OCI-M2 (cell line): ENCODE measurements around the gene MYOZ3.

Experiments
- DNase-seq: peaks from one replicate; lab custom pipeline; 2025; ENCODE audit not compliant: unreplicated experiment; lab: John Stamatoyannopoulos, UW

The MYOZ3 gene, protein sequence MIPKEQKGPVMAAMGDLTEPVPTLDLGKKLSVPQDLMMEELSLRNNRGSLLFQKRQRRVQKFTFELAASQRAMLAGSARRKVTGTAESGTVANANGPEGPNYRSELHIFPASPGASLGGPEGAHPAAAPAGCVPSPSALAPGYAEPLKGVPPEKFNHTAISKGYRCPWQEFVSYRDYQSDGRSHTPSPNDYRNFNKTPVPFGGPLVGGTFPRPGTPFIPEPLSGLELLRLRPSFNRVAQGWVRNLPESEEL

DNA sequence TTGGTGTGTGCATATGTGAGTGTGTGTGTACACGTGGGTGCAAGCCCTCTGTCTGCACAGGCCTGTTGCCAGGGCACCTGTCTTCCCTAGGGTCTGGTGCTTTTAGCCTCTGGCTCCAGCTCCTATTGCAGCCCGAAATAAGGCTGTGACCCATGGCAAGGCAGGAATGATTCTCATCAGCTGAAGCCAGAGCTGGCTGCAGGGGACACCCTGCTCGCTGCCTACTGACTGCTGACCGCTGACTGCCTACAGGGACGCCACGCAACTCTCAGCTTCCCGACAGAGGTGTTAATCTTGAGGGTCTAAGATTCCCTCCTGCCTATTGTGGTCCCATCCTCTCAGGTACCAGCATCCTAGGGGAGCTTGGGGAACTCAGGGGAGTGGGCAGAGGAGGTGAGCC lies at the start of gene MYOZ3:
MYOZ3 (plus strand) TSS at position 166 of the 400 bp plus-strand sequence. CDS start 1,691 bp downstream, outside the sequence.
- DNase-seq = no peak

DNA sequence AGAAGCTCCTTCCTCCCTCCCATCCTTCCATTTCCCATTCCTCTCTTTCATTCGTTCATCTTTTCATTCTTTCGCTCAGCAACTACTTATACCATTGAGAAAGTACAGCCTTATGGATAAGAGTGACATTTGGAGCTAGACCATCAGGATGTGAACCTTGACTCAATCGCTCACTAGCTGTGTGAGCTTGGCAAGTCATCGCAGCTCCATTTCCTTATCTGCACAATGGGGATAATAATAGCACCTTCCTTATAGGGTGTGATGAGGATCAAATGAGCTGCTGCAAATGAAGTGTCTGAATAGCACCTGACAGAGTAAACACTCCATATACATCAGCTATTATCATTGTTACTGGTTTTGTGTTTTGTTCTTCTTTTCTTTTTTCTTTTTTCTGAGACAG lies 48.6 kb upstream of the MYOZ3 start:
- no peak for DNase-seq

DNA sequence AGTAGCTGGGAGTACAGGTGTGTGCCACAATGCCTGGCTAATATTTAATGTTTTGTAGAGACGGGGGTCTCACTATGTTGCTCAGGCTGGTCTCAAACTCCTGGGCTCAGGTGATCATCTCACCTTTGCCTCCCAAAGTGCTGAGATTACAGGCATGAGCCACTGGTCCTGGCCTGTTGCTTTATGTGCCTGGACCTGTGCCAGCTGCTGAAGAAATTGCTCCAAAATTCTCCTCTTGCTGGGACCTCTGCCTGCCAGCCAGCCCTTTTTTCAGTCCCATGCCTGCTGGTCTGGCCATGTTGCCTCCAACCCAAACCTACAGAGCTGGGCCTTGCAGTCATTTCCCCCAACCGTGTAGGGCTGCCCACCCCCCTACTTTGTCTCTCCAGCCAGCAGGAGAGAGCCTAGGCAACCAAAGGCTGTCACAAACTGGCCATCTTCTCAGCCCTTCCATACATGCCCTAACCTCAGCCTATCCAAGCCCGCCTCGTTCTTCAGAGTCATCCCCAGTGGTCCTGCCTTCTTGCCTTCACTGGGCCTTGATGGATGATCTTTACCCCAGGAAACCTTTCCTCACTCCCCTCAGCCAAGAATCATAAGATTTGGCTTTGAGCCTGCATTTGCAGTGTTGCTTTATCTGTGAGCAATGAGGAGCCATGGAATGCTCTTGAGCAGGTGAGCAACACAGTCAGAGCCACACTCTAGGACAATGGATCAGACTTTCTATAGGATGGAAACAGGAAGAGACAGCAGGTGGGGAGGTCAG lies 48.0 kb upstream of the MYOZ3 start:
- no peak for DNase-seq

DNA sequence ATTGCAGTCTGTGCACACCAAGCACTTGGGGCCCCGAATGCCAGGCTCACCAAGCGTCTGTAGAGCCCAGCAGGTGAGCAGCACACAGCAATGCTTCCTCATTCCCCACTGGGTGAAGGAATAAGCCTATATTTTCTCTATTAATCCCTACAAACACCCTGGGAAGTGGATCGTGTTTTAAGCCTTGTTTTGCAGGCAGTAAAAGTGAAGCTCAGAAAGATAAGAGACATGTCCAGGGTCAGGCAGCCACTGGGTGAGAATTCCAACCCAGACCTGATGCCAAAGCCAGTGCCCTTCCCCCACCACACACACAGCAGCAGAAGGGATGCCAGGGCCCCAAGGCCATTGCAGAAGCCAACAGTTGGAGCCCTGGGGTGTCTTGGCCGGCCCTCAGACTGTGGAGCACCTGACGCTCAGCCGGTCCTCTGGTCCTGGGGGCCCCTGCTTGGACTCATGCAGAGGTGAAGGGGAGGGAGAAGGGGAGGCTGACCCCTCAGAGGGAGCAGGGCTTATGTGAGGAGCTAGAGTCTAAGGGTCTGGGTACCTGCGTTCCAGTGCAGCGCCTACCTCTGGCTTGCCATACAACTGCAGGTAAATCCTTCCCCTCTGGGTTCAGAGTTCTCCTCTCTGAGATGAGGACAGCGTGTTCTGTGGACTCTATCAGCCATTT lies 46.9 kb upstream of the MYOZ3 start:
- DNase-seq = no peak

DNA sequence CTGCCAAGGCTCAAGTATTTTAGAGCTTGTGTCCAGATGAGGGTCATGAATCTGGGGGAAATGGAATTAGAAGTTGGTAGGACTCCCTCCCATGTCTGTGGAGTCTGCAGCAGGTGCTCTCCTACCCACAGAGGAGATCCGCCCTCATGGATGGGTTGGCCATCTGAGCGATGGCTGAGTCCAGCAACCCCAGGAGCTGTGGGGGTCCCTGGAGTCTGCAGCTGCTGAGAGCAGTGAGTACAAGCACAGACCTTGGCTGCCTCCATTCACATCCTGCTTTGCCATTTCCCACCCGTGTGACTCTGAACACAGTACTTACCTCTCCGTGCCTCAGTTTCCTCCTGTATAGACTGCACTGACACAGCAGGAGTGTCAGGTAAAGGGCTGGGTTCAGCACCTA lies 46.4 kb upstream of the MYOZ3 start:
- no peak for DNase-seq

DNA sequence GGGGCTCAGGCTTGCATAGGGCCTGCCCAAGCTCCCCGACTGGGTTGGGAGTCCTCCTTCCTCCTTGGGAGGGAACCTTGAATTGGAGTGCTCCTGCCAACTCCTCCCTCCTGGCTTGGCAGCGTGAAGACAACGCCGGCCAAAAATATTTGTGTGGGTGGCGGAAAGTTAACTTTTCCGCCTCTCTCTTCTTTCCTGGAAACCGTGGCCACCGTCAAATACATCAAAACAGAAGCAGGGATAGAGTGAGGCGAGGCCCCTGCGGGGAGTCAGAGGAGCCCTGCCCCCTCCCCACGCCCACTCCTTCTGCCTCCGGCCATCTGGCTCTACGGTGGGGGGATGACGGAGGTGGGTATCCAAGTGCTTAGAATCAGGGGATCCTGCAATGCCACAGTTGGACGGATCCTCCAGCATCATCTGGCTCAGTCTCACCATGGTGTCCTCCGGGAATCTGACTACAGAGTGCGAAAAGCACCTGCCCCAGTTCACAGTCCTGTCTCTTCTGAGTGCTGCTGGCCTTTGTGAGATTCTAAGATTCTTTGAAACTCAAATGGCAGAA lies 45.8 kb upstream of the MYOZ3 start:
- no peak for DNase-seq

DNA sequence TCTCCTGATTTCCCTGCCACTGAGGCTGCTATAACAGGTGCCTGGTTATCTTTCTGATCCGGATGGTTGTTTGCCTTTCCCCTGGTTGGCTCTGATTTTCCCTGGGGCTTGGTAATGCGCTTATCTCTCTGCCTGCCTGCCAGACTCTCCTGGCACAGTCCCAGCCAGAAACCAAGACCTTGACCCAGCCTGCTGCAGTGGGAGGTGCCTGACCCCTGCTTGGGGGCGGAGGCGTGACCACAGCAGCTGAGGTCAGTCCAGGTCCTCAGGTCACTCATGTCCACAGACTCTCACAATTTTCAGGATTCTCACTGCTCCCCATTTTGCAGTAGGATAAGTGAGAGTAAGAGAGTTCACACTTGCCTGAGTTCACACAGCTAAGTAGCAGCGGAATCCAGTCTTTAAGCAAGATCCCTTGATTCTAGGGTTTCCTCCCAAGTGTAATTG lies 45.0 kb upstream of the MYOZ3 start:
- DNase-seq = no peak

DNA sequence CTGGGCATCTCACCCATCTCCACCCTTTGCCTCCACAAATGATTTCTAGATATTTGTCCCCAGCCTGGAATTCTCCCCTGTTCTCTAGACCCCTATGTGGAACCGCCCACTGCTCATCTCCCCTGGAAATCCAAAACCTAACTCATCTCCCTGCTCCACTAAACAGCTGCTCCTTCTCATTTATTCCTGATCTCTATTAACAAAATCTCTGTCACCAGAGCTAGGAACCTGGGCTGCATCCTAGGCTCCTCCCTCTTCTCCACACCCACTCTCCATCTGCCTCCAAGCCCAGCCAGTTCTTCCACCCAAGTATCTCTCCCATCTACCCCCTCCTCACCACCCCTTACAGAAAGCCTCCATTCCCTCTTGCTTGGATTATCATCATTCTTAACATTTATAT lies 44.5 kb upstream of the MYOZ3 start:
- DNase-seq = no peak

DNA sequence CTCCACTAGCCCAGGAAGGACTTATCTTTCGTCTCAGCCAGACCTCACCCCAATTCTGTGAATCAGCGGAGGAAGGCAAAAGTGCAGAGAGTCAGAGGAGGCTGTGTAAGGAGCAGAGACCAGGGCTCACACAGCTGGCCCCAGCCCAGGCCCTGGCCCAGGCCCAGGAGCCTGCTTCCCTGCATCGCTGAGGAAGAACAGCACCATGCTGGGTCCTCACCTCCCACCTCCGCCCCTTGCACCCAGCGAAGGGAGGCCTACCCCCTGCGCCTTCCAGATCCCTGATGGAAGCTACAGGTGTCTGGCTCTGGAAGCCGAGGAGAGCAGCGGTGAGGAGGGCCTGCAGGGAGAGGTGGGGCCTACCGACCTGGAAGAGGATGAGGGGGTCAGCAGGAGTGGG lies 42.9 kb upstream of the MYOZ3 start:
- DNase-seq = no peak

DNA sequence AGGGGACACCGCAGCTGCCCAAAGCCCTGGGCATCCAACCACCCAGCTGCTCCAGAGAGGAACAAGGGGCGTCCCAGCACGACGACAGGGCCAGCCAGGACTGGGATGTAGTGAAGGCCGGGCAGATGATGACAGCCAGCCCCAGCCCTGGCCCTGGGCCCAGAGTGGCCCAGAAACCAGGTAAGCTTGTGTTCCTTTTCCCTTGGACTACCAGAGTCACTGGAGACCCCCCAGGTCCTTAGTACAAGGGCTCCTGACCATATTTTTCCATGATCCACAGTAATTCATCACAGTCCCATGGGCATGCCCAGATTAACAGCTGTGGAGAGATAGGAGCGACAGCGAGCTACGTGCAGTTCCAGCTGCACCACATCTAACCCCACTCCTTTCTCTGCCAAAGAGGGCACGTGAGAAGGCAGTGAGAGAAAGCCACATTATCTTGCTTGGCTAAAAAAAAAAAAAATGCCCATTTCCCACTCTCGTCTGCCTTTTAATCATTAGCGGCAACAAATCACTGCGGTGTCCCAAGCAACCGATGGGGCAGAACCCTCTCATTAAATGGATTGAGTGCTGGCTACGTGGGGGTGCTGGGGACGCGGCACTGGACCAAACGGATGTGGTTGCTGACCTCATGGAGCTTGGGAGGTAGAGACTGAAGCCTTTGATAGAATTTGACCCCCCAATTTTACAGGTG lies 42.3 kb upstream of the MYOZ3 start:
- no peak for DNase-seq

DNA sequence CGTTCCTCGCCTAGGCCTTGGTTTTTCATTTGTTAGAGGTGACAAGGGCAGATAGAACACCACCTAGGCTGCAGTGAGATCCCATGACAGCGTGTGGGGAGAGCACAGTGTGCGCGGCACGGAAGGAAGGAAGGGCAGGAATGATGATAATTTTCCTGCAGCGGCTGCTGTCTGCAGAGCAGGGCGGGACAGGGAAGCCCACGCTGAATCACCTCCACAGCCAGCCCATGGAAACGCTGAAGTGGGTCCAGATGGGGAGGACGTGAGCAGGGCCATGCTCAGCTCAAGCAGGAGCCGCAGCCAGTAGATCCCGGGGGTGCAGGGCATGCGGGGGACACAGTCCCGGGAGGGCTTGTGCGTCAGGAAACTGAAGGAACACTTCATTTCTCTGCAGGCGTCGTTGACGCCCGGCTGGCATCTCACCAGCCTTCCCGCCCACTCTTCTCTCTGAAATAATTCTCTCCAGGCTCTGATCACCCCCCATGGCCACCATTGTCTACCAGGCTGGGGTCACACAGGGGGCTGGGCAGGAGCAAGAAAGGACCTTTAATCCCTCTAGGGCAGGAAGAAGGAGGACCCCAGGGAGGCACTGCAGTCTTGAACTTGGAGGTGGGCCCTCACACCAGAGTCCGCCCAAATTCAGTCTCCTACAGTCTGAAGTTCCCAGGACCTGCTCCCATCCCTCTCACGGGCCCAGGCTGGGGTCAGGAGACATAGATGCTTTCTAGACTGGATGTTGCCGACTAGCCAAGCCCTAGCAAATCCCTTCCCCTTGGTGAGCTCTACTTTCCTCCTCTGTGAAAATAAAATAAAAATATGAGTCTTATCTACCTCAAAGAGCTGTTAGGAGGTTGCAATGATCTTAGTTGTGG lies 41.5 kb upstream of the MYOZ3 start:
- DNase-seq = no peak

DNA sequence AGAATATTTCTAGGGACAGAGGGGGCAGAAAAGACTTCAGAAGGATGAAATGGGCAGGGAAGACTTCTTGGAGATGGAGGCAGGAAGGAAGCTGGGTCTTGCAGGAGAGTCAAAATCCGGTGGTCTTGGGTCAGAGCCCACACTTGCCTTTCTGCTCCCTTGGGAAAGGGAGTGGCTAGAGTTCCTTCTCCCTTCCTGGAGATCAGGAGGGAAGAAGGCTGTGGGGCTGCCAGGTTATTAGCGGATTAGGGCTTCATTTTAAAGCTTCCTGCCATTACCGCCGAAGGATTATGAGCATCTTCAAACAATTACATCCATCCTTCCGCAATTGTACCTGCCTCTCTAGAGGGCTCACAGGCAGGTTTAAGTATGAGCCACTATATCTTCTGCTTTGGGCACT lies 39.8 kb upstream of the MYOZ3 start:
- no peak for DNase-seq

DNA sequence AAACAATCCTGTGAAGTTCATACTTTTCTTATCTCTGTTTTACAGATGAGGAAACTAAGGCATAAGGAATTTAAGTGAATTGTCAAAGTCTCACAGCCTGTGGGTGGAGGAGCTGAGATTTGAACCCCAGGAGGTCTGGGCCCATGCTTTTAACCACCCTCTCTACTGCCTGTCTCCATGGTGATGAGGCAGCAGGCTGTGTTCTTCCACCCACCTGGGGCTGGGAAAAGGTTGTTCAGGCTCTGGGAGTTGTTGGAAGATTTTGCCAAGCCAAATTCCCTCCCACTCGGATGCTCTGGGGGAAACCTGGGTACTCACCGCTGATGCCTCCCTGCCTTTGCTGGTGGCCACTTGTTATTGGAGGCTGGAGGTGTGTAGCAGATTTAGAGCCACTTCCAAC lies 38.9 kb upstream of the MYOZ3 start:
- DNase-seq = no peak

DNA sequence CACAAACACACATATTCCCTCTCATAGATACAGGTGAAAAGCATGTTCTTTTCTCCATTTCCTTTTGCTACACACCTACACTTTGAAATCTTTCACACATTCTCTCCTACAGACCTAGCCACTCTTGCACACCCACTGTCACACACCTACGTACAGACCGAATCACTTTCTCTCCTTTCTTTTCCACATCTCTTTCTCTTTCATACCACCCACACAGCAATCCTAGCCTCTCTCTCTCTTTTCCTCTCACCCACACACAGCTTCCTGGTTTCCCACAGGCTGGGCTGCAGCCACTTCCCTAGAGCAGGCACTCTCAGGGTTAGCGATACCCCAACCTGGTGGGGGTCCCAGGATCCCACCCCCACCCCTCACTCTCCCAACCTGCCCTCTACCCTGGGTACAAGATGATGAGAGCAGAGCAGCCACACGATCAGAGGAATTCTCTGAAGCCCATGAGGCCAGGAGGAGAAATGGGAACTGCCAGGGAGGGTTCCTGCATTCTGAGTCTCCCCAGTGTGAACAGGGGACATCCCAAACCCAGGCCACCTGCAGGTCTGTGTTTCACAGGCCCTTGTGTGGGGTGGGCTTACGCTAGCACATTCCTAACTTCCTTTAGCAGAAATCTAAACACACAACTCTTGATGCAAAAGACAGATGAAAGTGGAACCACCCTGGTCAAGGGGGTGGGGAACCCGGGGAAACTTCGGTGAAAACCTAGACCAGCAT lies 37.7 kb upstream of the MYOZ3 start:
- DNase-seq = no peak

DNA sequence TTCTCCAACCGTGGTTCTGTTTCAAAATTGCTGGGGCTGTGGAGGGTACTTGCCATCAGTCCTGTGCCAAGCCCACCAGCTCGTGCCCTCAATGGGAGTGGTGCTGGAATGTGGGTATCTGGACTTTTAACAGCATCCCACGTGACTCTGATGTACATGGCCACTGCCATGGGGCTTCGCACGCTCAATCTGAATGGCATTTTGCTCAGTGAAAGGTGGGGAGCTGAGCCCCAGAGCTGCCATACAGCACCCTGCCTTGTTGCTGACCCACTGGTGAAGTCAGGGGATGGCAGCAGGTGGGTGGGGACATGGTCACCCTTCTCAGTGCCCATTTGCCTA lies 37.2 kb upstream of the MYOZ3 start:
- DNase-seq = no peak

DNA sequence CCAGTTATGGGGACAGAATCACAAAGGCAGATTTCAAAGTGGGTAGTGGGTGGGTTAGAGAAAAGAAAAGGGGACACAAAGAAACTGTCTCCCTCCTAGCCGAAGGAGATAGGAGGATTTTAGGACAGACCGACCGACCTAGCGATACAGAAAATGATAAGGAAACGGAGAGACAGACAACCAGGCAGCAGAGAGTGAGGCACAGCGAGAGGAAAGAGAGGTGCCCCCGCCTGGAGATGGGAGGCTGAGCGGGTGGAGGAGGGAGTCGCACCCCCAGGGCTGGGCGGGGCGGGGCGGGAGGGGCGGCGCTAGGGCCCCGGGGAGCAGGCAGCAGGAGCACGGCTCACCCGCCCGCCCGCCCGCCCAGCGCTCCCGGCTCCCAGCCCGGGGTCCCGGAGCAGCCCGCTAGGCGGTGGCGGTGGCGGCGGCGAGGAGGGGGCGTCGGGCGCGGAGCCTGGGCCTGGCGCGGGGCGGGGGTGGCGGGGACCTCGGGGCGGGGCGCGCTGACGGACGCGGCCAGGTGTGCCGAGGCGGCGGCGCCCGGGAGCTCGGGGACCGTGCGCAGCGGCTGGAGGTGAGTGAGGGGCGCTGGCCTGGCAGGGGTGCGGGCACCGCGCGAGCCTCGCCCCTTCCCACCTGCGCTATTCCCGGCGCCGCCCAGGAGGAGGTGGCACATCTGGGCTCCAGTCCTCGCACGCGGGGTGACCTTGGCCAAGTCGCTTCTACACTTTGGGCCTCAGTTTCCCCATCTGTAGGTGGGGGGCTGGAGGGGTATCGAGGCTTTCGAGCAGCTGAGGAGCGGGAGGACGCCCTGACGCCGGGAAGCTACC lies 36.5 kb upstream of the MYOZ3 start:
- no peak for DNase-seq

DNA sequence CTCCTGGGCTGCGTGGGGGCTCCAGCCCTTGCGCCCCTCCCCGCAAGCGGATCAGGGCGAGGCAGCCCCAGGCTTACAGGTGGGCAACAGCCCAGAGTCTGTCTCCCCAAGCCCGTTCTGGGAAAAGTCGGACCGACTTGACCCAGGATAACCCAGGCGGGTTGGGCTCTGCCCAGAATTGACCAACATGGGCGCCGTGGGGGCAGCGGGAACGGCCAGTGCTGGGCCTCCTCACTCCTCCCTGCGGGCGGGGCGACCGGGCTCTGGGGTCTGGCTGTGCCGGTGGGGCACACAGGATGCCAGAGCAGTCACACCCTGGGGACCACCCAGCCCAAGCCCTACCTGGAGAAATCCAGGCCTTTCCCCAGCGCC lies 35.9 kb upstream of the MYOZ3 start:
- DNase-seq = no peak

DNA sequence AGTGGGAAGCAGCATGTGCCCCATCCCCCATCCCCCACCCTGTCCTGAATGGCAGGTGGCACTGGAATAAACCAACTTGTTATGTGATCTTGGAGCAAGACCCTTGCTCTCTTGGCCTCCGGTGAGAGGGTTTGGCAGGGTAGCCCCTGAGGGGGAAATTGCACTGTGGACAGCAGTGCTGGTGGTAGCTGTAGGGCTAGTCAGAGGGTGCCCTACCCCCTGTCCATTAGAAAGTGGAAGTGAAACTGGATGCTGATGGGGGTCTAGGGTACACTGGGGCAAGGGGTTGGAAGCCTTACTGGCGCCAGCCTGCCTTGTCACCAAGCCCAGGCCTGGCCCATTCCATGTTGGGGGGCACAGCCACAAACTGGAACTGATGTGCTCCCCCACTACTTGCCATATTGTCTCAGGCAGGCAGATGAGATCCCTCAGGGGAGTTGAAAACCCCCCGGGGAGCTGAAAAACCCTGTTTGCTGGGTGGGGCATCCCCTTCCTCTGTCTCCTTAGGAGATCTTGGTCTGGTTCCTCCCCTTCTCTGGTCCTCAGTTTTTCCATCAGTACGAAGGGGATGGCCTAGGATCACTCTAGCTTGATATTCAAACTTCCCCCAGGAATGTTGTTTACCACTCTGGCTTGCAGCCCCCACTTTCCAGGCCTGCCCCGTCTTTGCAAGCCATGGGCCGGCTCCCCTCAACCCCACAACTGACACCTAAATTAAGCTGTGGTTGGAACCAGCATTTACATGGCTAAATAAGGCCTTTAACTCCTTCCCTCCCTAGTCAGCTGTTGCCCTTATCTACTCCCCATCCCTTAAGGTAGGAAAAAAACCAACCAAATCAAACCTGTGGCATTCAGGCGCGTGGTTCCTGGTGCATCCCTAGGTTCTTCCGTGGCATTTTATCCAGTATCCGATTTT lies 35.0 kb upstream of the MYOZ3 start:
- DNase-seq = no peak
